ENCODE measurements around the gene BACH2.

DNA sequence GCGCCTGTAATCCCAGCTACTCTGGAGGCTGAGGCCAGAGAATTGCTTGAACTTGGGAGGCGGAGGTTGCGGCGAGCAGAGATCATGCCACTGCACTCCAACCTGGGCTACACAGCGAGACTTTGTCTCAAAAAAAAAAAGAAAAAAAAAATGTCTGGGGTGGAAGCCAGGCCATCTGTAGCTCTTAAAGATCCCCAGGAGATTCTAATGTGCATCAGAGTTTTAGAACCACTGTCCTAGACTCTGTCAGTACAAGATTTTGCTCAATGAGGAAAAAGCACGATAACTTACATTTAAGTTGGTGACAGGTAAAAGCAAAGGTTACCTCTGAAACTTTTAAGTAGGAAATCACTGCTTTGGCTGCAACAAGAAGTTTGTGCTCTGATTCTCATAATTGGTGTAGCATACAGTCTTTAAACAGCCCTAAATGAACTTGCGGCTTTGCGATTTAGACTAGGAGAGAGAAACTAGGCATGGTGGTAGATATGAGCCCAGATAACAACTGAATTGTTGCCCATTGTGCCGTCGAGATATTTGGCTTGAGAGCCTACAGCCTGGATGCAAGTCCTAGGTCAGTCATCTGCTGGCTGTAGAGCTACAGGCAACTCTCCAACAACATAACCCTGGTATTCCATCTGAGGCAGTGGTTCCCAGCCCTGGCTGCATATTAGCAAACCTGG is 67.2 kb downstream of the BACH2 start:
- no peak for TF ChIP-seq CTCF (IDR thresholded peaks at IDR 0.05 in 2 of 3, conservative IDR thresholded peaks at IDR 0.05 in 1 of 3; ENCODE audit: borderline replicate concordance in 1 of 3, insufficient read depth in 1 of 3, low read depth in 2 of 3, low read length in 2 of 3)
- no peak for TF ChIP-seq EZH2phosphoT487 (IDR thresholded peaks at IDR 0.05; ENCODE audit: borderline replicate concordance)

All from HCT116 (cell line).